NCI-H524 (cell line): ENCODE measurements around the gene SETBP1.

Experiments used
- DNase-seq, 2 experiments: peaks; one replicate each; lab custom pipeline; 2025; lab: John Stamatoyannopoulos, UW

The SETBP1 gene

DNA sequence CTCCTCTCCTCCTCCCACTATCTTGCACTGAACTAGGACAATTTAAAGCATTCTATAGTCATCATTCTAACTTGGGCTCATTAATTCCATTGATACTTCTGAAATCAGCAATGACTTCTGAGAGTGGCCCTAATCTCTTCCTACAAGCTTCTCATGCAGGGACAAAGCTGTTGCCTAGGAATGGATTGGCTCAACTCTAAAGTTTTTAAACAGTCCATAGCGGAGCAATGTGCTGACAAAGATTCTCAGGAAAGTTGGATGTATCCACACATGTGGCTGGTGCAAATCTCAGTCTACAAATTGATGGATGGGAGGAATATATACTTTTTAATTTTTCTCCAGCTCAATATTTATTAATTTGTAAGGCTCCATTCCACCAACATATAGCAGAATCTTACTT lies 388.9 kb downstream of the SETBP1 start:
- DNase-seq = no peak

DNA sequence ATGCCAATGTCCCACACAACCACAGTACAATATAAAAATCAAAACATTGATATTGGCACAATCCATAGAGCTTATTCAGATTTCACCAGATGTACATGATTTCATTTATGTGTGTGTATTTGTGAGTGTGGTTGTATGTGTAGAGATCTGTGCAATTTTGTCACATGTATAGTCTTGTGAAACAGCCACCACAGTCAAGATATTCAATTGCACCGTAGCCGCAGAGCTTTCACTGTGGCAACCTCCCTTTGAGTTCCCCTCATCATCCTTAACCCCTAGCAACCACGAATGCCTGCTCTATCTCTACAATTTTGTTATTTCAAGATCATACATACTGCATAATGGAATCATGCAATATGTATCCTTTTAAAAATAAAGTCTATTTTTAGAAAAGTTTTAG lies 391.3 kb downstream of the SETBP1 start:
- DNase-seq = no peak

- DNase-seq = no peak
Observed at GRCh38 chr18:45073556-45073955, 392.9 kb downstream of the SETBP1 start.

- no peak for DNase-seq
Observed at GRCh38 chr18:45081566-45082181, 401.0 kb downstream of the SETBP1 start.

GRCh38 chr18:45083226-45083855 lies 402.7 kb downstream of the SETBP1 start:
- no peak for DNase-seq

GRCh38 chr18:45084206-45084605 lies 403.5 kb downstream of the SETBP1 start:
- no peak for DNase-seq

DNA sequence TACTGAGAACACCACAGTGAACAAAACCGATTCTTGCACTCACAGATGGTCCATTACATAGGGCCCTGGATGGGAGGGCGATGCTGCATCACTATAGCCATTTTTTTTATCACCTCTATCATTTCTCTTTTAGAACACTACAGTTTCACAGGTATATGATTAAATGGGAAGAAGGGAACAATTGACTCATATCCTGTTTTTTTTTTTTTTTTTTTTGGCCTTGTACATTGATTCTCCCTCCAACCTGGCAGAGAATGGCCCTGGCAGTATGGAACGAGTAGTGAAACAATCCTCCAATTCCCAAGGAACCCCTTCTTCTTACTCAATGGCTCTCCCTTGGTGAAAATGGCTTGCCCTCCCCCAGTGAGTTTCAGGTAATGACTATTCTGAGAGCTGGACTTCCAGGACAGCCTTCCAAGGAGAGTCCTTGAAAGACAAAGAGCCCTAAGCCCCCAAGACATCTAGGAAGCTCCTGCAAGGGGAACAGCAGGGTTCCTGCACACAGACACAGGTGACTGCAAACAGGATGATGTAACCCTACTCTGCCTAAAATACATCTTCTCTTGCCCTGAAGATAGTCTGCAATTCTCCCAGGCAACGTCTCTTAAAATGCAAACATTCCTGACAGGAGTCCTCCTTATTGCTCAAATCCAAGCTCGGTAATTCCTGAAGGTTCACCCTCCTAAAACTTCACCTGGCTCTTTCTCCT lies 405.4 kb downstream of the SETBP1 start:
- DNase-seq = no peak

GRCh38 chr18:45086777-45087176 lies 406.1 kb downstream of the SETBP1 start:
- no peak for DNase-seq

- no peak for DNase-seq
Observed at GRCh38 chr18:45090526-45091140, 409.9 kb downstream of the SETBP1 start.

DNA sequence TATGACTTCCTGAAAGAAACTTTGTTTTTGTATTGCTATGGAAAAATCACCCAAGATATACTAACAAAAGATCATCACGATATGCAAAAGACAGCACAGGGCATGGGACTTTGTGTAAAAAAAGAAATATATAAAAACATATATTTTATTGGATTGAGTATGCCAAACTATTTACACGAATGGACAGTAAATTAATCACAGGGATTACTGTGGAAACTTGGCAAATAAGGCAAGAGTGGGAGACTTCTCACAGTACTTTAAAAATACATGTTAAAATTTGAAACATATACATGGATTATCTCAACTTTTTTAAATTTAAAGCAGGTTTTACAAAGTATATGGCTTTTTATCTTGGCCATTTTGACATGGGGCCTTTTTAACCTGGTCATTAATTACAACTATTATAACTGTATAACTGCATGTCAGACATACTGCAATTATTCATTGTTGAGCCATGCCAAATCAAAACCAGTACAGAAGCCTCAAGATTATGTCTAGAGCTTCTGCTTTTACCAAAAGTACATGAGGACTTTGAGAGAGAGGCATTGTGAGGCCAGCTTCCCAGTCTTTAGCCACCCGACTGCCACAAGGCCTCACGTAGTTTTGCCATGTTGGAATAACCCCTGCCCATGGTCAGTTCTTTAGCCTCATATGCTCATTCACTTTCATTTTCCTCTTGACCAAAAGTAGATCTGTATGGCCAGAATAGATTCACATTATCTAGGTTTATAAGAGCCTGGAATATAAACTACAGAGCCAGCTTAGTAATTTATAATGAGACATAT lies 419.8 kb downstream of the SETBP1 start:
- DNase-seq = no peak

GRCh38 chr18:45102126-45102525 lies 421.4 kb downstream of the SETBP1 start:
- no peak for DNase-seq

GRCh38 chr18:45102863-45103262 lies 422.2 kb downstream of the SETBP1 start:
- DNase-seq = no peak

- DNase-seq = no peak
Observed at GRCh38 chr18:45103319-45104048, 422.8 kb downstream of the SETBP1 start.

- DNase-seq = no peak
Observed at GRCh38 chr18:45104049-45104395, 423.3 kb downstream of the SETBP1 start.

- DNase-seq = no peak
Observed at GRCh38 chr18:45106331-45106774, 425.7 kb downstream of the SETBP1 start.

DNA sequence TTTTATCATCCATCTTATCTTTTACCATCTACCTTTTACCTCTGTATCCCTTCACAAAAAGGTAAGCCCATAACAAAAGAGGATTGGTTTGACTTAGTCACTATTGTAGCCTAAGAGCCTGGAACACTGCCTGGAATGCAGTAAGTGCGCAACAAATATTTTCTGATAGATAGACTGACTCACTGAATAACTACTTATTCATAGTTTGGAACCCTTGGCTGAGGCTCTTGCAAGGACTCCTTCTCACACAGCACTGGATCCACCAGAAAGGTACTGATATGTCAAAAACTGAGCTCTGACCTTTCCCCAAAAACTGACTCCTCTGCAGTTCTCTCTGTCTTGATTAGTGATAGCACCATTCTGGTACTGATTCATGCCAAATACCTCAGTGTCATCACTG lies 426.7 kb downstream of the SETBP1 start:
- DNase-seq = no peak

DNA sequence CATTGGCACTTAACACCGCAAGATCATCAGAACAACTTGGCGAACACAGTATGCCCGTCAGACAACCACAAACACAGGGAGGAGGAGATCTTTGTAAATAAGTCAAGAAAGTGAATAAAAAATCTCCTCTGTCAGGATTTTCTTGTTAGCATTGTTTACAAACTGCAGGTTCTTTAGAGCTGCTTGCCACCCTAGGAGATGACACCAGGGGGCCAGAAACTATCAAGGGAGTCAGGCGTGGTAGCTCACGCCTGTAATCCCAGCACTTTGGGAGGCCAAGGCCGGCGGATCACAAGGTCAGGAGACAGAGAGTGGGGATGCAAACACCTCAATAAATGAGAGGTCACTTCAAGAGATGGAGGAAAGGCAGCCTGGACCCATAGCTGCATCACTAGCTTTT lies 428.1 kb downstream of the SETBP1 start:
- no peak for DNase-seq

DNA sequence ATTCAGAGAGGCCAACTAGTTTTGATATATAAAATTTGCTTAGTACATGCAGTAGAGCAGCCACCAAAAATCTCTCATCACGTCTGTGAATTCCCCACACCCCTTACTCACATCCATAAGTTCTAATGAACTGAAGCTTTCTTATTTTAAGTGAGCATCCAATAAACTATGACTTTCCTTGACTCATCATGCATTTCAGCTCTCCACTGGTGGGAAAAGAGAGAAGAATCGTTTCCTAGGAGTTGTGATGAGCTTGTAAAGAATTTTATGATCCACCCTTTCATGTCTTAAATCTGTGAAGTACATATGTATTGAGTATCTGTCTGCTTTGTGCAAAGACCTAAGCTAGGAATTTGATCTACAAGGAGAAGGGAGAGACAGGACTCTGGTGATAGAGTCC lies 428.6 kb downstream of the SETBP1 start:
- DNase-seq = no peak

- no peak for DNase-seq
Observed at GRCh38 chr18:45109706-45110105, 429.0 kb downstream of the SETBP1 start.

DNA sequence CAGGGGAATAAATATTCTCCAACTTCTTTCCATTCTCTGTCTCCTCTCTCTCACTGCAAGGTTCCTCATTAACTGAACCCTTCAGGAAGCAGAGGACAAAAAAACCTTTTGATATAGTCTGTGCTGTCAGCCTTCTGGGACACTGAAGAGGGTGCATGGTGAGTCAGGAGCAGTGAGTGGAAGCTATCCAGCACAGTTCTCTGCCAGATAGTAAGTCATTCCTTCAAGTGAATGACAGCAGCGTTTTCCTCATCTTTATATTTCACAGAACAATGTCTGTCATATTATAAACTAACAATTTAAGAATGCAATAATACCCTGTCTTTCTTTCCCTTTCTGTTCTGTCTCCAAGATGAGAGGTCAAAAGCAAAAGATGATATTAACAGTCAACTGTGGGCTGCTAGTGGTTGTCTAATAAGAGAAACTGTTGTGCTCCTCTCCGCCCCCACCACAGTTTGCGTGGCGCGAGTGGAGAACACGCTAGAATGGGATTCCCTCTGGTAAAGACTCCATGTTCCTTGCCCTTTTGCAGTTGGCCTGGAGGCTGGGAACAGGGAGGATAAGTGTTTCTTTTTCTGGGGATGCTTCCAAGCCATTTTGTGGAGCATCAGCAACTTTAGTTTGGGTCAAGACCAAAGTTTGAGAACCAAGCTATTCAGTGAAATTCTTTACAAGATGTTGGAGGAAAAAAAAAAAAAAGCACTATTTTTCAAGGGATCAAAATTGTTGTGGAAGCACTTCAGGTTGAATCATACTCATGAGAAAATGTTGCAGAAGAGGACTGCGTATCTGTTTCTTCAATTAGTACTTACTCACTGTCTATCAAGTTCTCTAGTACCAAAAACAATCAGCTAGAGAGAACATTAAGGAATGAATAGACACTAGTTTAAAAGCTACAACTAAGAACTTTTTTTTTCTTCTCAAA lies 430.2 kb downstream of the SETBP1 start:
- no peak for DNase-seq

DNA sequence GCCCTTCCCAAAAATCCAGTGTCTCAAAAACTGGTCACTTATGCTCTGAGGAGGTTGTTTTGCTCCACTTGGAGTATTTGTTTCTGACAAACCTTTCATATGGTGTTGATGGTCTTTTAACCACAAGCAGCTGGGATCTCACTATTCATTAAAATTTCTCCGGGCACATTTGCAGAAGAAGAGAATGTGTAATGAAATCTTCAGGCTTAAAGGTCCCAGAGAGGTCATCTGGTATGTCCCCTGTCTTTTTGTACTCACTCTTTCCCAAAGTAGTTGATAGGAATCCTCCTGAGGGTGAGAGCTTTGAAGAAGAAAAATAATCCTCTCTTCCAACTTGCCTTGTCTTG lies 430.8 kb downstream of the SETBP1 start:
- no peak for DNase-seq
